ENCODE results near the gene CFAP69. TPM values are rescaled to one million over a fixed set of nuclear protein-coding genes. Genes with fewer than 3 reads are reported as not detected.

The CFAP69 gene
- total and polyA plus RNA-seq, 5 donors from 2014 or later = not detected

DNA sequence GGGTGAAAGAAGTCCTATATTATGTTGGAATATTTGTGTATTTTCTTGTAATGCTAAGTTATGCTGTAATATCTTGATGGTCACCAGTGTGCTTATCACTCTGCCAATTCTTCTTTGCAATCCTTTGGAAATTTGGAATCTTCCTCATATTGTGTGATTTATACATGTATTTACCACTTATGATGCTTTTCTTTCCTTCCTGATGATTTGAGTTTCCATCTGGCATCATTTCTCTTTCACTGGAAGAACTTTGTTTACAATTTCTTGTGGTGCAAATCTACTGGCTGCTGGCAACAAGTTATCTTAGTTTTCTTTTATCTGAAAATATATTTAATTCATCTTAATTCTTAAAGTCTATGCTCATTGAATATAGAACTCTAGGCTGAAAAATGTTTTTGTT lies 29.2 kb downstream of the CFAP69 start:
- peaks cover 0 to 1% (median 0%) of the 10 kb centered on the region in 7 donors for H3K9me3 Mint-ChIP-seq
- DNase-seq = no peak
- no peaks in the 10 kb centered on the region for H3K9me3 ChIP-seq (ENCODE audit: control insufficient read depth in 2 of 2, low read length in 2 of 2)
- H3K4me3 Mint-ChIP-seq = no peak overlapping the region
- H3K27me3 Mint-ChIP-seq = peaks cover 7% of the 10 kb centered on the region
- peaks cover 4% of the 10 kb centered on the region for H3K27me3 ChIP-seq (ENCODE audit: control insufficient read depth, insufficient read depth, low read length)
- no peaks in the 10 kb centered on the region for H3K36me3 Mint-ChIP-seq
- H3K27ac Mint-ChIP-seq = no peak overlapping the region
- no peaks in the 10 kb centered on the region for H3K36me3 ChIP-seq (ENCODE audit: control insufficient read depth, insufficient read depth, low read length)
- H3K4me3 ChIP-seq (ENCODE audit: low read depth, low read length) = no peak overlapping the region
- no peaks in the 10 kb centered on the region for H3K4me1 ChIP-seq (ENCODE audit: control insufficient read depth, insufficient read depth, low read length, poor library complexity, severe bottlenecking)
- no peaks in the 10 kb centered on the region for H3K4me1 Mint-ChIP-seq
- no peak overlapping the region for H3K27ac ChIP-seq (ENCODE audit: insufficient read depth, low read length, poor library complexity, severe bottlenecking)
- no peak for ATAC-seq (ENCODE audit: low read depth in 2 of 2)

DNA sequence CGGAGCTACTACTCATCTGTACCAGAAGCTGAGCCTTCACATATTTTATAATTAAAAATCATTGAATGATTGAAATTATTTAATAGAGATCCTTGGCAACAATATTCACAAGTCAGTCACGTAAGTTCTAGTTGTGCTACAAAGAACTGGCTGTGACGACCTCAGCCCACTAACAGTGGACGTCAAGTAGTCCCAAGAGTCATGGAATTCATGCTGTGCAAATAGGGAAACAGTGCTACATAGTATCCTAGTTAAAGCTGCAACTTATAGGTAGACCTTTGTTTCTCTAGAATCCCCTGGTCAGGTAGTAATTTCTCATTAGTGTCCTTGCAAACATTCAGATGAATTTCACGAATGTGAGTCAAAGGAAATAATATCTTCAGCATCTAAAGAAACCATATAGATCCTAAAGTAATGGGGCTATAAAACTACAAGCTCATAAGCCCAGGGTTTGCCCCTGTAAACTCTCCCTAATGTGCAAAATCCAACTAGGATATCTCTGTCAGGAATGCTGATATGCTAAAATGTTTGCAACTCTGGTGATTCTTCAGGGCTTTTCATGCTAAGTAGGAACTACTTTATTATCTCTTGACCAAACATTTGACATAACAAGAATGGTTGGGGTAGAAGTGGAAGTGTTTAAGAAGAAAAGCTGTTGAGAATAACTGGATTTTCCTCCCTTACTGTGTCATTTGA lies 31.2 kb downstream of the CFAP69 start:
- no peaks in the 10 kb centered on the region for H3K36me3 ChIP-seq (ENCODE audit: control insufficient read depth, insufficient read depth, low read length)
- no peaks in the 10 kb centered on the region for H3K36me3 Mint-ChIP-seq
- peaks cover 4% of the 10 kb centered on the region for H3K27me3 ChIP-seq (ENCODE audit: control insufficient read depth, insufficient read depth, low read length)
- H3K9me3 ChIP-seq (ENCODE audit: control insufficient read depth in 2 of 2, low read length in 2 of 2) = no peaks in the 10 kb centered on the region
- H3K4me3 ChIP-seq (ENCODE audit: low read depth, low read length) = no peak overlapping the region
- peaks cover 0 to 1% (median 0%) of the 10 kb centered on the region in 7 donors for H3K9me3 Mint-ChIP-seq
- no peak overlapping the region for H3K27ac Mint-ChIP-seq
- ATAC-seq (ENCODE audit: low read depth in 2 of 2) = no peak
- no peak overlapping the region for H3K4me3 Mint-ChIP-seq
- H3K4me1 Mint-ChIP-seq = no peaks in the 10 kb centered on the region
- no peaks in the 10 kb centered on the region for H3K27me3 Mint-ChIP-seq
- H3K27ac ChIP-seq (ENCODE audit: insufficient read depth, low read length, poor library complexity, severe bottlenecking) = no peak overlapping the region
- no peaks in the 10 kb centered on the region for H3K4me1 ChIP-seq (ENCODE audit: control insufficient read depth, insufficient read depth, low read length, poor library complexity, severe bottlenecking)
- DNase-seq = no peak

DNA sequence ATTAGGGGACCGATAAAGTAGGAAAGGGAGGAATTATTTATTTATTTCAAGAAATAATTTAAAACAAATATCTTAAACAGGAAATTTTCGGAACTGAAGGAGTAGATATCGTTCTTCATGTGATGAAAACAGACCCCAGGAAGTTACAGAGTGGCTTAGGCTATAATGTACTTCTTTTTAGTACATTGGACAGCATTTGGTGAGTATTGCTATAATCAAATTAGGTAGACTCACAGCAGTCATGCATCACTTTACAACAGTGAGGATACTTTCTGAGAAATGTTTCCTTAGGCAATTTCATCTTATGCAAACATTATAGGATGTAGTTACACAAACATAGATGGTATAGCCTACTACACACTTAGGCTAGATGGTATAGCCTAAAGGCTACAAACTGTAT lies 43.2 kb downstream of the CFAP69 start:
- H3K4me3 Mint-ChIP-seq = no peak overlapping the region
- H3K9me3 ChIP-seq (ENCODE audit: control insufficient read depth in 2 of 2, low read length in 2 of 2) = no peaks in the 10 kb centered on the region
- H3K27ac ChIP-seq (ENCODE audit: insufficient read depth, low read length, poor library complexity, severe bottlenecking) = no peak overlapping the region
- H3K4me1 ChIP-seq (ENCODE audit: control insufficient read depth, insufficient read depth, low read length, poor library complexity, severe bottlenecking) = no peaks in the 10 kb centered on the region
- ATAC-seq (ENCODE audit: low read depth in 2 of 2) (no peak), DNase-seq (no peak)
- peaks cover 21% of the 10 kb centered on the region for H3K27me3 Mint-ChIP-seq
- H3K4me3 ChIP-seq (ENCODE audit: low read depth, low read length) = no peak overlapping the region
- no peak overlapping the region for H3K27ac Mint-ChIP-seq
- no peaks in the 10 kb centered on the region for H3K4me1 Mint-ChIP-seq
- peaks cover 0 to 4% (median 0%) of the 10 kb centered on the region in 7 donors for H3K9me3 Mint-ChIP-seq
- H3K36me3 ChIP-seq (ENCODE audit: control insufficient read depth, insufficient read depth, low read length) = no peaks in the 10 kb centered on the region
- peaks cover 3% of the 10 kb centered on the region for H3K27me3 ChIP-seq (ENCODE audit: control insufficient read depth, insufficient read depth, low read length)
- H3K36me3 Mint-ChIP-seq = no peaks in the 10 kb centered on the region

DNA sequence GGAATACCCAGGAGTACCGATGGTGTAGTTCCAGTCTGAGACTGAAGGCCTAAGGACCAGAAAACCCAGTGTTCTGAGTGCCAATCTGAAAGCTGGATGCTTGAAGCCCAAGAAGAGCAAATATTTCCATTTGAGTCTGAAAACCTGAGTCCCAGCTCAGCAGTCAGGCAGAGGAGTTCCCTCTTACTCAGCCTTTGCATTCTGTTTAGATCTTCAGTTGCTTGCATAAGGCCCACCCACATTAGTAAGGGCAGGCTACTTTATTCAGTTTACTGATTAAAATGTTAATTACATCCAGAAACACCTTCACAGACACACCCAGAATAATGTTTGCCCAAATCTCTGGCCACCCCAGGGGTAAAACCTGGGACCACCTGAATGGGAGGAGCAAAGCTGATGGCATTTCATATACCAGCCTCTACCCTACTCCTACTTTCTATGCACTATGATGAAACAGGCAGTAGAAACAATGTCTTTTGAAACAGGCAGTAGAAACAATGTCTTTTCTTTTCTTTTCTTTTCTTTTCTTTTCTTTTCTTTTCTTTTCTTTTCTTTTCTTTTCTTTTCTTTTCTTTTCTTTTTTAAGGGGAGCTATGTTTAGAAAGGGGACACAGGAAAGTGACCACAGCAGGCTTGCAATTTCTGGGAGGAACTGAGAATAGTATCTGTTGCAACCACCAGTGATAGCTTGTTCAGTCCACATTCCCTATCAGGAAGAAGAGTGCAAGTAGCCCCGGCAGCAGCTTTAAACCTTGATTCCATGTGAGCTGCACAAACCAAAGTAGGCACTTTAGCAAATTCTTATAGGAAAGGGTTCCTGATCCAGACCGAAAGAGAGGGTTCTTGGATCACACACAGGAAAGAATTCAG lies 45.5 kb downstream of the CFAP69 start:
- peaks cover 26% of the 10 kb centered on the region for H3K27me3 Mint-ChIP-seq
- H3K4me3 Mint-ChIP-seq = no peak overlapping the region
- no peaks in the 10 kb centered on the region for H3K4me1 ChIP-seq (ENCODE audit: control insufficient read depth, insufficient read depth, low read length, poor library complexity, severe bottlenecking)
- ATAC-seq (ENCODE audit: low read depth in 2 of 2) = no peak
- no peaks in the 10 kb centered on the region for H3K36me3 ChIP-seq (ENCODE audit: control insufficient read depth, insufficient read depth, low read length)
- H3K27me3 ChIP-seq (ENCODE audit: control insufficient read depth, insufficient read depth, low read length) = peaks cover 2% of the 10 kb centered on the region
- no peak overlapping the region for H3K4me3 ChIP-seq (ENCODE audit: low read depth, low read length)
- no peak for DNase-seq
- H3K9me3 ChIP-seq (ENCODE audit: control insufficient read depth in 2 of 2, low read length in 2 of 2) = no peaks in the 10 kb centered on the region
- H3K36me3 Mint-ChIP-seq = no peaks in the 10 kb centered on the region
- no peaks in the 10 kb centered on the region for H3K4me1 Mint-ChIP-seq
- peaks cover 0 to 9% (median 2%) of the 10 kb centered on the region in 7 donors for H3K9me3 Mint-ChIP-seq
- no peak overlapping the region for H3K27ac Mint-ChIP-seq
- H3K27ac ChIP-seq (ENCODE audit: insufficient read depth, low read length, poor library complexity, severe bottlenecking) = no peak overlapping the region

DNA sequence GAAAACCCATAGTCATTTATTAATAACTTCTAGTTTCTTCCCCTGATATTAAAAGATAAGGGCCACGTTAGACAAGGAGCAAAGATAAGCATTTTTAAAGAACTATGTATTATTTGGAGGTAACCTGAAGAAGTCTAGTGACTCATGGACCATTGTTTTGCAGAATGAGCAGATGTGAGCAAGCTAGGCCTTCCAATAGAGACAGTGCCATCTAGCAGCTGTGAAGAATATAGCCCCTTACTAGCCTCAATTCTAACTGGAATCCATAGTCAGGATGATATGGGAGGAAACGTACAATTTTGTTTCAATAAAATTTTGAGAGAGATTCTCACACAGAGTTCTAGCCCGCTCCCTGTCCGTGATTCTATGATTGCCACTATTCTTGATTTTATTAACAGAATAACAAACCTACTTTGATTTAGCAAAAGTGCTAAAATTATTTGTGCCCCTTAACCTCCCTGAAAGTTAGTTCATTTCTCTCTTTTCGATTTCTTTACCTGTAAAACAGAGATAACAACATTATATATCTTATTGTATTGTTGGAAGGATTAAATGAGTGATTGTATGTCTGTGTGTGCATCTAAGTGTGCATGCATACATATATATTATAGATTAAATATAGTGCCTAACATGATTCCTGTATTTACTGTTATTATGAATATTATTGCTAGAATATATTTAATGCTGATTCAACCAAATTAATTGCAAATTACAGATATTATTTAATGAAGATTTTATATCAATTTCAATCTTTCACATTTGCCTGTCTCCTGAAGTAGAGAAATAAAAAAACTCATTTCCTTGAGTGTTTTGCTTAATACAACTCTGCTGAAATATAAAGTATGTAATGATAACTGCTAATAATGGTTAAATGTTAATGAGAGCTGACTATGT lies 53.4 kb downstream of the CFAP69 start:
- no peaks in the 10 kb centered on the region for H3K36me3 Mint-ChIP-seq
- Histone ChIP-seq H3K4me1 (ENCODE audit: control insufficient read depth, insufficient read depth, low read length, poor library complexity, severe bottlenecking) (no peaks in the 10 kb centered on the region), H3K36me3 (ENCODE audit: control insufficient read depth, insufficient read depth, low read length) (no peaks in the 10 kb centered on the region), H3K4me3 (ENCODE audit: low read depth, low read length) (no peak overlapping the region), H3K27ac (ENCODE audit: insufficient read depth, low read length, poor library complexity, severe bottlenecking) (no peak overlapping the region), H3K27me3 (ENCODE audit: control insufficient read depth, insufficient read depth, low read length) (peaks cover 2% of the 10 kb centered on the region), H3K9me3 (ENCODE audit: control insufficient read depth in 2 of 2, low read length in 2 of 2) (no peaks in the 10 kb centered on the region)
- H3K27me3 Mint-ChIP-seq = peaks cover 3% of the 10 kb centered on the region
- H3K27ac Mint-ChIP-seq = no peak overlapping the region
- no peak overlapping the region for H3K4me3 Mint-ChIP-seq
- peaks cover 0 to 3% (median 1%) of the 10 kb centered on the region in 7 donors for H3K9me3 Mint-ChIP-seq
- DNase-seq (peak in 1 of 3 donors; percentile 3), ATAC-seq (ENCODE audit: low read depth in 2 of 2) (peak; percentile 50 to 55)
- no peaks in the 10 kb centered on the region for H3K4me1 Mint-ChIP-seq

DNA sequence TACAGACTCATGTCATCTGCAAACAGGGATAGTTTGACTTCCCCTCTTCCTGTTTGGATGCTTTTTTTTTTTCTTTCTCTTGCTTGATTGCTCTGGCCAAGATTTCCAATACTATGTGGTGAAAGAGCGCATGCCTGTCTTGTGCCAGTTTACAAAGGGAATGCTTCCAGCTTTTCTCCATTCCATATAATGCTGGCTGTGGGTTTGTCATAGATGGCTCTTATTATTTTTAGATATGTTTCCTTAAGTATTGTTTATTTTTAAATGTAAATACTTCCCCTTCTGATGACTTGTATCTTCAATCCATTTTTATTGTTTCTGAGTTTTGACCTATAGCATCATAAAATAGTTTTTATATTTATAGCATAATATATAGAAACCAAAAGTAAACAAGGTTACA lies 58.3 kb downstream of the CFAP69 start:
- H3K36me3 Mint-ChIP-seq = no peaks in the 10 kb centered on the region
- no peak overlapping the region for H3K4me3 Mint-ChIP-seq
- peaks cover 0 to 2% (median 0%) of the 10 kb centered on the region in 7 donors for H3K9me3 Mint-ChIP-seq
- H3K27me3 ChIP-seq (ENCODE audit: control insufficient read depth, insufficient read depth, low read length) = peaks cover 3% of the 10 kb centered on the region
- H3K4me1 ChIP-seq (ENCODE audit: control insufficient read depth, insufficient read depth, low read length, poor library complexity, severe bottlenecking) = no peaks in the 10 kb centered on the region
- no peaks in the 10 kb centered on the region for H3K9me3 ChIP-seq (ENCODE audit: control insufficient read depth in 2 of 2, low read length in 2 of 2)
- no peak for ATAC-seq (ENCODE audit: low read depth in 2 of 2)
- peaks cover 6% of the 10 kb centered on the region for H3K27me3 Mint-ChIP-seq
- H3K27ac Mint-ChIP-seq = no peak overlapping the region
- H3K4me1 Mint-ChIP-seq = no peaks in the 10 kb centered on the region
- H3K27ac ChIP-seq (ENCODE audit: insufficient read depth, low read length, poor library complexity, severe bottlenecking) = no peak overlapping the region
- H3K36me3 ChIP-seq (ENCODE audit: control insufficient read depth, insufficient read depth, low read length) = no peaks in the 10 kb centered on the region
- no peak for DNase-seq
- no peak overlapping the region for H3K4me3 ChIP-seq (ENCODE audit: low read depth, low read length)

DNA sequence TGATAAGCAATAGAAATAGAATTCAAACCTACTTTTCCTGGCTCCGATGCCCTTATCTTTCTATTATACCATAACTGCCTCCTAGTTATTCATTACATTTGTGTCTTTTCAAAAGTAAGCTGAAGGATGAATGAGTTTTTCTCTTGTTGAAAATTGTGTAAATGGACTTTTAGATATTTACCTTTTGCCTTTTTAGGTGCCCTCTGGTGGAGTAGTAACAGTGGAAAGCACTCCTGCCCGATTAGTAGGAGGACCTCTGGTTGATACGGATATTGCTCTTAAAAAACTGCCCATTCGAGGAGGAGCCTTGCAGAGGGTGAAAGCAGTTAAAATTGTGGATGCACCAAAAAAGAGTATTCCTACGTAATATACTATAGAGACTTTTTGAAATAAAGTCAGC lies 64.9 kb downstream of the CFAP69 start:
- ATAC-seq (ENCODE audit: low read depth in 2 of 2) (no peak), DNase-seq (no peak)
- no peaks in the 10 kb centered on the region for H3K4me1 ChIP-seq (ENCODE audit: control insufficient read depth, insufficient read depth, low read length, poor library complexity, severe bottlenecking)
- Mint-ChIP-seq H3K27me3 (peaks cover 11% of the 10 kb centered on the region), H3K4me3 (no peak overlapping the region), H3K9me3 (no peaks in the 10 kb centered on the region), H3K27ac (no peak overlapping the region), H3K36me3 (no peaks in the 10 kb centered on the region), H3K4me1 (no peaks in the 10 kb centered on the region)
- H3K27me3 ChIP-seq (ENCODE audit: control insufficient read depth, insufficient read depth, low read length) = peaks cover 3% of the 10 kb centered on the region
- no peak overlapping the region for H3K4me3 ChIP-seq (ENCODE audit: low read depth, low read length)
- H3K36me3 ChIP-seq (ENCODE audit: control insufficient read depth, insufficient read depth, low read length) = no peaks in the 10 kb centered on the region
- H3K27ac ChIP-seq (ENCODE audit: insufficient read depth, low read length, poor library complexity, severe bottlenecking) = no peak overlapping the region
- no peaks in the 10 kb centered on the region for H3K9me3 ChIP-seq (ENCODE audit: control insufficient read depth in 2 of 2, low read length in 2 of 2)

All from CD4-positive, CD25-positive, alpha-beta regulatory T cell (primary cell).